HepG2 (cell line): ENCODE data around the gene TACC3. TPM values are rescaled to one million over a fixed set of nuclear protein-coding genes. Genes with fewer than 3 reads are reported as not detected.

Source experiments
- ATAC-seq: fragments of 200-7000 bp; cut with Tn5 transposase; 3 replicates; pipeline ENCODE4 v1.9.1; 2020; ENCODE audit warnings: mild to moderate bottlenecking, moderate library complexity
- BruUV-seq: library from RNA; stranded (reverse); fragments of 400-500 nt; replicated peaks from 2 replicates; lab custom pipeline; 2021; lab: Mats Ljungman, UMichigan
- CTCF ChIA-PET: fragments of 300-600 bp; formaldehyde crosslinking; extraction: SDS; loops from one replicate; lab custom pipeline; 2021; ENCODE audit warnings: low total read pairs, inconsistent platforms, low intra/inter-chr PET ratio; lab: Yijun Ruan, JAX
- POLR2A ChIA-PET: fragments of 350-600 bp; sonication (Branson Sonifier 250); formaldehyde crosslinking; loops from one replicate; lab custom pipeline; 2020; ENCODE audit warnings: antibody characterized with exemption, inconsistent platforms; lab: Yijun Ruan, JAX
- DNase-seq: peaks from one replicate; pipeline ENCODE4 v3.0.0-alpha.2; 2015; ENCODE audit warnings: low spot score
- FAIRE-seq: peaks from 3 replicates; lab custom pipeline; 2011; peaks lifted over from hg19 to GRCh38; lab: Jason Lieb, UNC
- H2AFZ ChIP-seq: one replicate; pipeline ENCODE4 v1.6.1; 2011; ENCODE audit warnings: low read length, inconsistent platforms
- H3K27ac ChIP-seq: fragments of 300-600 bp; 3 replicates; pipeline ENCODE4 v1.8.0; 2011; ENCODE audit warnings: mixed run types, mild to moderate bottlenecking, mixed read lengths, low read length, inconsistent platforms; ENCODE audit not compliant: insufficient read depth; ENCODE audit errors: extremely low read length
- H3K27me3 ChIP-seq, 2 experiments: fragments of 200-600 bp in 1 of 2; 2 replicates in 1 of 2; 3 replicates in 1 of 2; pipeline versions ENCODE4 v1.6.0 to v1.8.0; 2011; ENCODE audit warnings: low read length in 2 of 2, mild to moderate bottlenecking in 2 of 2, moderate library complexity in 2 of 2, inconsistent platforms in 1 of 2; ENCODE audit not compliant: insufficient read depth in 2 of 2, control insufficient read depth in 1 of 2
- H3K36me3 ChIP-seq, 2 experiments: fragments of 200-600 bp in 1 of 2; replicated peaks in 1 of 2; 2 replicates in 1 of 2; 3 replicates in 1 of 2; pipeline versions ENCODE4 v1.5.1 to v1.8.0; 2011; ENCODE audit warnings: low read length in 2 of 2, inconsistent platforms in 1 of 2; ENCODE audit not compliant: insufficient read depth in 2 of 2, control insufficient read depth in 1 of 2
- H3K4me1 ChIP-seq: 2 replicates; pipeline ENCODE4 v1.5.1; 2012; ENCODE audit warnings: low read length, inconsistent platforms; ENCODE audit not compliant: insufficient read depth
- H3K4me2 ChIP-seq: 2 replicates; pipeline ENCODE4 v1.6.0; 2011; ENCODE audit warnings: low read depth, low read length, inconsistent platforms
- H3K4me3 ChIP-seq, 3 experiments: fragments of 200-600 bp in 1 of 3; sonication (generic), shearing (Covaris generic) in 1 of 3; replicated peaks in 1 of 3; 2 replicates each; pipeline ENCODE4 v1.5.1; 2011 to 2016; ENCODE audit warnings: low read length in 3 of 3, inconsistent platforms in 2 of 3, low read depth in 2 of 3, mild to moderate bottlenecking in 2 of 3, control low read depth in 1 of 3, mixed read lengths in 1 of 3; ENCODE audit not compliant: insufficient read depth in 1 of 3
- H3K79me2 ChIP-seq: one replicate; pipeline ENCODE4 v1.6.1; 2011; ENCODE audit warnings: low read length, inconsistent platforms; ENCODE audit not compliant: insufficient read depth
- H3K9ac ChIP-seq: 2 replicates; pipeline ENCODE4 v1.6.0; 2011; ENCODE audit warnings: mild to moderate bottlenecking, low read depth, low read length, inconsistent platforms; ENCODE audit not compliant: insufficient read depth
- H3K9me3 ChIP-seq: 2 replicates; pipeline ENCODE4 v1.5.1; 2012; ENCODE audit warnings: mild to moderate bottlenecking, low read length
- H4K20me1 ChIP-seq: 2 replicates; pipeline ENCODE4 v1.6.0; 2011; ENCODE audit warnings: inconsistent platforms, mild to moderate bottlenecking, low read length, moderate library complexity; ENCODE audit not compliant: insufficient read depth
- AGO2 ChIP-seq: fragments of 200-400 bp; formaldehyde crosslinking; optimal IDR thresholded peaks from 2 replicates; pipeline ENCODE3; 2017; ENCODE audit warnings: mild to moderate bottlenecking, low read depth, low read length, moderate library complexity
- BRCA1 ChIP-seq: sonication (generic); formaldehyde crosslinking; IDR thresholded peaks from 2 replicates; pipeline ENCODE4 v1.4.0; 2020; ENCODE audit warnings: missing genetic modification reagents
- ISX ChIP-seq: sonication (generic); formaldehyde crosslinking; conservative IDR thresholded peaks from 2 replicates; pipeline ENCODE4 v1.5.0; 2020; ENCODE audit warnings: missing genetic modification reagents
- NCOR1 ChIP-seq: fragments of 200-600 bp; sonication (generic); IDR thresholded peaks from 2 replicates; pipeline ENCODE4 v1.7.0; 2017; ENCODE audit warnings: antibody characterized with exemption, low read length, borderline replicate concordance
- NPAS2 ChIP-seq: sonication (generic); formaldehyde crosslinking; IDR thresholded peaks from 2 replicates; pipeline ENCODE4 v1.8.0; 2022; ENCODE audit warnings: mild to moderate bottlenecking, missing genetic modification reagents, borderline replicate concordance
- RBFOX2 ChIP-seq: fragments of 200-400 bp; formaldehyde crosslinking; IDR thresholded peaks from 2 replicates; pipeline ENCODE4 v1.6.1; 2017; ENCODE audit warnings: low read depth, mild to moderate bottlenecking, low read length
- REPIN1 ChIP-seq: sonication (generic); formaldehyde crosslinking; IDR thresholded peaks from 2 replicates; pipeline ENCODE4 v1.8.0; 2022; ENCODE audit warnings: missing genetic modification reagents, low read depth, mild to moderate bottlenecking, borderline replicate concordance
- ZBTB7A ChIP-seq: sonication (generic); formaldehyde crosslinking; IDR thresholded peaks from 2 replicates; pipeline ENCODE4 v1.8.0; 2022; ENCODE audit warnings: mild to moderate bottlenecking, missing genetic modification reagents
- ZNF142 ChIP-seq: sonication (generic); formaldehyde crosslinking; IDR thresholded peaks from 2 replicates; pipeline ENCODE4 v1.4.0; 2020; ENCODE audit warnings: missing genetic modification reagents
- ZNF263 ChIP-seq: sonication (generic); formaldehyde crosslinking; IDR thresholded peaks from 2 replicates; pipeline ENCODE4 v1.4.0; 2020; ENCODE audit warnings: missing genetic modification reagents
- ZNF326 ChIP-seq: sonication (generic); formaldehyde crosslinking; IDR thresholded peaks from 2 replicates; pipeline ENCODE4 v1.4.0; 2020; ENCODE audit warnings: missing genetic modification reagents, borderline replicate concordance
- ZNF629 ChIP-seq: sonication (generic); formaldehyde crosslinking; conservative IDR thresholded peaks from 2 replicates; pipeline ENCODE4 v1.5.0; 2020; ENCODE audit warnings: missing genetic modification reagents
- ZNF710 ChIP-seq: sonication (generic); formaldehyde crosslinking; IDR thresholded peaks from 2 replicates; pipeline ENCODE4 v1.5.0; 2020; ENCODE audit warnings: mild to moderate bottlenecking, missing genetic modification reagents, borderline replicate concordance
- ZNF850 ChIP-seq: sonication (generic); formaldehyde crosslinking; conservative IDR thresholded peaks from 2 replicates; pipeline ENCODE4 v1.9.0; 2021; ENCODE audit warnings: mild to moderate bottlenecking, missing genetic modification reagents
- WGBS: methylation state at CpG from one replicate; pipeline ENCODE4 v1.1.6; 2017; ENCODE audit warnings: low lambda C conversion rate; 5-methylcytosine and 5-hydroxymethylcytosine counted together
- in situ Hi-C: cut with HindIII; loops from 2 replicates; pipeline ENCODE4 v1.10.0; 2017; ENCODE audit warnings: low pct_unique_long_range_greater_than_20kb; ENCODE audit not compliant: extremely low pct_ligation_motif_present
- intact Hi-C: fragments of 100-400 bp; cut with micrococcal nuclease; formaldehyde crosslinking; loops from one replicate; pipeline ENCODE4 v1.10.0; 2022; ENCODE audit not compliant: unreplicated experiment
- polyA plus RNA-seq, 8 experiments: library from polyadenylated mRNA; depleted of rRNA in 3 of 8; stranded (reverse) in 7 of 8; unstranded in 1 of 8; fragments of >200 nt; fragmentation: Illumina TruSeq in 4 of 8; extraction: Trizol in 4 of 8; gene quantifications; 2 replicates each; pipeline versions ENCODE4 v1.2.1 to v1.2.3, GENCODE V29; 2011 to 2016; ENCODE audit warnings: low read depth in 4 of 8, missing spikeins in 1 of 8, mixed read lengths in 1 of 8; ENCODE audit not compliant: insufficient read depth in 1 of 8
- total RNA-seq, 5 experiments: library from RNA; depleted of rRNA; stranded (reverse); fragments of >200 nt; fragmentation: Illumina TruSeq; extraction: Trizol; gene quantifications; 2 replicates each; pipeline ENCODE4 v1.2.3, GENCODE V29; 2016; ENCODE audit warnings: low read depth in 1 of 5

The TACC3 gene
- total and polyA plus RNA-seq, 2 of the 13 experiments (the other 11 are each of a cell fraction or from before 2014, with no cell fraction given): 20.3 to 21.2 TPM

GRCh38 chr4:1764670-1765069 is 43.3 kb downstream of the TACC3 start:
- peak overlapping the region; percentile 95; the same call in 1 of the 2 replicates for H3K4me2 ChIP-seq
- ATAC-seq: no peak
- no peaks in the 10 kb centered on the region for H3K9me3 ChIP-seq
- BruUV-seq: no TSS peak
- DNase-seq: no peak
- ChIA-PET CTCF (interaction anchor here (2.0 to 2.2 kb wide), 2 partner anchors 16 to 45 kb away, joined by 6 to 14 read pairs; no protein-coding TSS in a partner anchor), POLR2A (interaction anchor here (0.9 to 34.3 kb wide), 6 partner anchors 8 to 44 kb away, joined by 3 to 1258 read pairs (median 18); partner anchors contain the start of gene FGFR3)
- no peaks in the 10 kb centered on the region for H4K20me1 ChIP-seq
- no peak overlapping the region for H3K9ac ChIP-seq
- H3K27ac ChIP-seq: peak overlapping the region; percentile 93
- 74% methylated on average over 3 of the region's 9 CpGs for WGBS
- peak; percentile 96 for TF ChIP-seq ZNF326 (CRISPR knock-in tag)
- peak; percentile 75; the same call in 1 of the 2 replicates for TF ChIP-seq ZNF263
- no peak for TF ChIP-seq ZNF142 (CRISPR knock-in tag)
- TF ChIP-seq AGO2: peak; percentile 68
- no peak for TF ChIP-seq REPIN1
- TF ChIP-seq ZNF850: no peak
- no peak for TF ChIP-seq ISX (CRISPR knock-in tag)
- 0 out of 2 replicates have a peak, but pooled peaks have one; percentile 23 for TF ChIP-seq RBFOX2
- no peak for TF ChIP-seq BRCA1 (CRISPR knock-in tag)
- TF ChIP-seq ZNF710 (CRISPR knock-in tag): no peak
- TF ChIP-seq ZNF629 (CRISPR knock-in tag): no peak
- 0 out of 2 replicates have a peak, but pooled peaks have one; percentile 12 for TF ChIP-seq ZBTB7A (CRISPR knock-in tag)
- no peak for TF ChIP-seq NPAS2 (CRISPR knock-in tag)
- TF ChIP-seq NCOR1: no peak
- H3K27me3 ChIP-seq: no peaks in the 10 kb centered on the region
- H3K79me2 ChIP-seq: no peaks in the 10 kb centered on the region
- H3K36me3 ChIP-seq: no peaks in the 10 kb centered on the region
- peaks cover 79% of the 10 kb centered on the region for H3K4me1 ChIP-seq
- in situ Hi-C loops (no loop called here), intact Hi-C loops (no loop called here)
- no peak overlapping the region for H3K4me3 ChIP-seq
- no peak for FAIRE-seq
- H2AFZ ChIP-seq: no peak overlapping the region
